ENCODE data around the gene TMTC1.
A peak's percentile ranks its signal among the peaks of the same experiment; 100 is the strongest.

TMTC1 gene

DNA sequence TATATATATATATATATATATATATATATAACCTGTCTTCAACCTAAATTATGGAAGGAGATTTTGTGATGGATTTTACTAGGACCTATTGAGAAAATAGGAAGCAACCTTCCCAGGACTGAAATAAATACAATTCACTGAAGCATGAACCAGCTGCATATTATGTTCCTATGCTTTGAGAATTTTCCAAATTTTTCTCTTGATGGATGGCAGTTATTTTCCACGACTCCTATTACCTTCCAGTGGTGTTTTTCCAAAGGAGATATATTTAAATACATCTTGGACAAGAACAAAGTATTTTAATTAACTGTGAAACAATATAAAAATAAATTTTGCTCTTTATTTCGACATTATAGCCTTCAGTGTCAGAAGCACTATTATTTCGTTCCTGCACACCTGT is 87.9 kb downstream of the TMTC1 start:
- Histone ChIP-seq H2AK5ac (ENCODE audit: low read length, severe bottlenecking) (no peak overlapping the region), H3K4me1 (ENCODE audit: control insufficient read depth, insufficient read depth, low read depth, low read length) (peaks cover 5% of the 10 kb centered on the region), H3K23ac (ENCODE audit: low read length in 2 of 2) (no peak overlapping the region), H3K79me1 (replicated peaks; ENCODE audit: low read length, poor library complexity, severe bottlenecking) (no peaks in the 10 kb centered on the region), H3K27me3 (ENCODE audit: control insufficient read depth in 1 of 2, insufficient read depth in 1 of 2, low read length in 2 of 2) (no peaks in the 10 kb centered on the region), H3K27ac (ENCODE audit: low read length, poor library complexity, severe bottlenecking) (no peak overlapping the region), H2BK5ac (ENCODE audit: low read depth, low read length, poor library complexity, severe bottlenecking) (no peak overlapping the region), H4K8ac (ENCODE audit: low read length) (no peak overlapping the region), H2AFZ (ENCODE audit: low read depth, low read length) (no peak overlapping the region), H3K9ac (ENCODE audit: low read length) (no peak overlapping the region), H2BK12ac (ENCODE audit: low read length in 2 of 2) (no peak overlapping the region), H2BK15ac (ENCODE audit: low read depth, poor library complexity, severe bottlenecking) (no peak overlapping the region), H2BK120ac (ENCODE audit: low read depth, low read length) (no peak overlapping the region), H3K14ac (ENCODE audit: low read length in 2 of 2) (no peak overlapping the region), H3K4me3 (ENCODE audit: insufficient read depth in 1 of 2, low read depth in 1 of 2, low read length in 2 of 2) (no peak overlapping the region), H3K4me2 (ENCODE audit: low read length, poor library complexity, severe bottlenecking) (no peak overlapping the region), H3K18ac (ENCODE audit: low read depth in 1 of 2, low read length in 2 of 2) (no peak overlapping the region), H3K4ac (ENCODE audit: low read depth in 1 of 2, low read length in 2 of 2) (no peak overlapping the region), H4K91ac (ENCODE audit: low read length) (no peak overlapping the region), H3K9me3 (ENCODE audit: control insufficient read depth, low read length) (no peaks in the 10 kb centered on the region), H3K36me3 (ENCODE audit: control insufficient read depth in 1 of 2, insufficient read depth in 2 of 2, low read depth in 1 of 2, low read length in 2 of 2) (peaks cover 0 to 6% of the 10 kb centered on the region in 2 experiments)
- 100% methylated on average over 2 of the region's 3 CpGs for WGBS
- DNase-seq, result no peak

DNA sequence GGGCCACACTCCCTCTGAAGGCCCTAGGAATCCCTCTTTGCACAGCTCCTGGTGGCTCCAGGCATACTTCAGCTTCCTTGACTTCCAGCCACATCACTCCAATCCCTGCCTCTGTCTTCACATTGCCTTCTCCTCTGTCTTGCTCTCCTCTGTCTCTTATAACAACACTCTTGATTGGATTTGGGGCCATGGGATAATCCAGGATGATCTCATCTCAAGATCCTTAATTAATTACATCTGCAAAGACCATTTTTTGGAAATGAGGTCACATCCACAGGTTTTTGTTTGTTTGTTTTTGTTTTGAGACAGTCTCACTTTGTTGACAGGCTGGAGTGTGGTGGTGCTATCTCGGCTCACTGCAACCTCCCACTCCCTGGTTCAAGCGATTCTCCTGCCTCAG is 88.7 kb downstream of the TMTC1 start:
- H2AK5ac ChIP-seq (ENCODE audit: low read length, severe bottlenecking), result no peak overlapping the region
- H3K27me3 ChIP-seq (ENCODE audit: control insufficient read depth in 1 of 2, insufficient read depth in 1 of 2, low read length in 2 of 2), result no peaks in the 10 kb centered on the region
- no peak overlapping the region for H2BK15ac ChIP-seq (ENCODE audit: low read depth, poor library complexity, severe bottlenecking)
- no peak overlapping the region for H3K9ac ChIP-seq (ENCODE audit: low read length)
- WGBS, result 94% methylated on average over 2 of the region's 2 CpGs
- no peak overlapping the region for H3K14ac ChIP-seq (ENCODE audit: low read length in 2 of 2)
- H2BK12ac ChIP-seq (ENCODE audit: low read length in 2 of 2), result no peak overlapping the region
- peak; percentile 43 for DNase-seq
- H2BK5ac ChIP-seq (ENCODE audit: low read depth, low read length, poor library complexity, severe bottlenecking), result no peak overlapping the region
- H2AFZ ChIP-seq (ENCODE audit: low read depth, low read length), result no peak overlapping the region
- H3K27ac ChIP-seq (ENCODE audit: low read length, poor library complexity, severe bottlenecking), result no peak overlapping the region
- no peak overlapping the region for H3K23ac ChIP-seq (ENCODE audit: low read length in 2 of 2)
- H3K4me2 ChIP-seq (ENCODE audit: low read length, poor library complexity, severe bottlenecking), result no peak overlapping the region
- no peak overlapping the region for H3K18ac ChIP-seq (ENCODE audit: low read depth in 1 of 2, low read length in 2 of 2)
- H4K8ac ChIP-seq (ENCODE audit: low read length), result no peak overlapping the region
- no peaks in the 10 kb centered on the region for H3K79me1 ChIP-seq (replicated peaks; ENCODE audit: low read length, poor library complexity, severe bottlenecking)
- H3K4me3 ChIP-seq (ENCODE audit: insufficient read depth in 1 of 2, low read depth in 1 of 2, low read length in 2 of 2), result no peak overlapping the region
- H3K9me3 ChIP-seq (ENCODE audit: control insufficient read depth, low read length), result no peaks in the 10 kb centered on the region
- H3K4ac ChIP-seq (ENCODE audit: low read depth in 1 of 2, low read length in 2 of 2), result no peak overlapping the region
- H2BK120ac ChIP-seq (ENCODE audit: low read depth, low read length), result no peak overlapping the region
- no peak overlapping the region for H4K91ac ChIP-seq (ENCODE audit: low read length)
- peaks cover 5% of the 10 kb centered on the region for H3K4me1 ChIP-seq (ENCODE audit: control insufficient read depth, insufficient read depth, low read depth, low read length)
- peaks cover 0 to 6% of the 10 kb centered on the region in 2 experiments for H3K36me3 ChIP-seq (ENCODE audit: control insufficient read depth in 1 of 2, insufficient read depth in 2 of 2, low read depth in 1 of 2, low read length in 2 of 2)

DNA sequence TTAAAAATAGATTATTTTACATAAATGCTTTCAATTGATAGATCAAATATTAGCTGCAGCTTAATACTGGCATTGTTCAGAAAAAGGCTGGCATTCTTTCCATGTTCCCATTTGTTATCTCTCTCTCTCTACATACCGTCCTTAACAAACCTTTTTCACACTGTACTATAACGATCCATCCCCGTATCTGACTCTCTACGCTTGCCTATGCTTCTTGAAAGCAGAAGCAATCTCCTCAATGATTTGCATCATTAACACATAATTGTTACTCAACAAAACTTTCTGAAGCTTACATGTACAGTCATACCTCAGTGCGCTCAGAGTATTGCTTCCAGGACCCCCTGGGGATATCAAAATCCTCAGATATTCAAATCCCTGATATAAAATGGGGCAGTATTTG is 89.7 kb downstream of the TMTC1 start:
- Histone ChIP-seq H3K79me1 (replicated peaks; ENCODE audit: low read length, poor library complexity, severe bottlenecking) (no peaks in the 10 kb centered on the region), H2AFZ (ENCODE audit: low read depth, low read length) (no peak overlapping the region), H3K23ac (ENCODE audit: low read length in 2 of 2) (no peak overlapping the region), H4K8ac (ENCODE audit: low read length) (no peak overlapping the region), H3K18ac (ENCODE audit: low read depth in 1 of 2, low read length in 2 of 2) (no peak overlapping the region), H2BK120ac (ENCODE audit: low read depth, low read length) (no peak overlapping the region), H3K4ac (ENCODE audit: low read depth in 1 of 2, low read length in 2 of 2) (no peak overlapping the region), H3K4me3 (ENCODE audit: insufficient read depth in 1 of 2, low read depth in 1 of 2, low read length in 2 of 2) (no peak overlapping the region), H3K4me1 (ENCODE audit: control insufficient read depth, insufficient read depth, low read depth, low read length) (peaks cover 4% of the 10 kb centered on the region), H3K27me3 (ENCODE audit: control insufficient read depth in 1 of 2, insufficient read depth in 1 of 2, low read length in 2 of 2) (no peaks in the 10 kb centered on the region), H4K91ac (ENCODE audit: low read length) (no peak overlapping the region), H2BK5ac (ENCODE audit: low read depth, low read length, poor library complexity, severe bottlenecking) (no peak overlapping the region), H2BK15ac (ENCODE audit: low read depth, poor library complexity, severe bottlenecking) (no peak overlapping the region), H3K9me3 (ENCODE audit: control insufficient read depth, low read length) (no peaks in the 10 kb centered on the region), H3K36me3 (ENCODE audit: control insufficient read depth in 1 of 2, insufficient read depth in 2 of 2, low read depth in 1 of 2, low read length in 2 of 2) (peaks cover 0 to 6% of the 10 kb centered on the region in 2 experiments), H3K27ac (ENCODE audit: low read length, poor library complexity, severe bottlenecking) (no peak overlapping the region), H3K4me2 (ENCODE audit: low read length, poor library complexity, severe bottlenecking) (no peak overlapping the region), H2BK12ac (ENCODE audit: low read length in 2 of 2) (no peak overlapping the region), H2AK5ac (ENCODE audit: low read length, severe bottlenecking) (no peak overlapping the region), H3K14ac (ENCODE audit: low read length in 2 of 2) (no peak overlapping the region), H3K9ac (ENCODE audit: low read length) (no peak overlapping the region)
- WGBS, result 98% methylated on average over 5 of the region's 5 CpGs
- no peak for DNase-seq

DNA sequence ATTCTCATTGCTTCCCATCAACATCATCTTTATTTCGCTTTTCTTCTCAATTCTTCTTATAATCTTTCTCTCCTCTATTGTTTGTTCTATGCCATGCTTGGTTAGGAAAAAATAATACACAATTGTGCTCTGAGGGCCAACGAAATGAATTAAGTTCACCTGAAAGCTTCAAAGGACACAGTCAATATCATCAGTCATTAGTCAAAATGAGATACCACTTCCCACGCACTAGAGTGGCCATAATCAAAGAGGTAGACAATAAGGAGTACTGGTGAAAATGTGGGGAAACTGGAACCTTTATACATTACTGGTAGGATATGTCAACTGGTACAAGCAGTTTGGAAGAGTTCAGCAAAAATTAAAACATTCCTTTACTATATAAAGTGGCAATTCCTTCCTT is 91.5 kb downstream of the TMTC1 start:
- Histone ChIP-seq H3K14ac (ENCODE audit: low read length in 2 of 2) (no peak overlapping the region), H2AFZ (ENCODE audit: low read depth, low read length) (no peak overlapping the region), H3K4me2 (ENCODE audit: low read length, poor library complexity, severe bottlenecking) (no peak overlapping the region), H3K27me3 (ENCODE audit: control insufficient read depth in 1 of 2, insufficient read depth in 1 of 2, low read length in 2 of 2) (no peaks in the 10 kb centered on the region), H4K8ac (ENCODE audit: low read length) (no peak overlapping the region), H3K36me3 (ENCODE audit: control insufficient read depth in 1 of 2, insufficient read depth in 2 of 2, low read depth in 1 of 2, low read length in 2 of 2) (peaks cover 0 to 5% of the 10 kb centered on the region in 2 experiments), H2AK5ac (ENCODE audit: low read length, severe bottlenecking) (no peak overlapping the region), H2BK12ac (ENCODE audit: low read length in 2 of 2) (no peak overlapping the region), H3K27ac (ENCODE audit: low read length, poor library complexity, severe bottlenecking) (no peak overlapping the region), H3K4me1 (ENCODE audit: control insufficient read depth, insufficient read depth, low read depth, low read length) (peaks cover 3% of the 10 kb centered on the region), H3K9ac (ENCODE audit: low read length) (no peak overlapping the region), H4K91ac (ENCODE audit: low read length) (no peak overlapping the region), H3K23ac (ENCODE audit: low read length in 2 of 2) (no peak overlapping the region), H3K79me1 (replicated peaks; ENCODE audit: low read length, poor library complexity, severe bottlenecking) (no peaks in the 10 kb centered on the region), H2BK120ac (ENCODE audit: low read depth, low read length) (no peak overlapping the region), H3K9me3 (ENCODE audit: control insufficient read depth, low read length) (no peaks in the 10 kb centered on the region), H3K18ac (ENCODE audit: low read depth in 1 of 2, low read length in 2 of 2) (no peak overlapping the region), H2BK5ac (ENCODE audit: low read depth, low read length, poor library complexity, severe bottlenecking) (no peak overlapping the region), H3K4ac (ENCODE audit: low read depth in 1 of 2, low read length in 2 of 2) (no peak overlapping the region), H2BK15ac (ENCODE audit: low read depth, poor library complexity, severe bottlenecking) (no peak overlapping the region), H3K4me3 (ENCODE audit: insufficient read depth in 1 of 2, low read depth in 1 of 2, low read length in 2 of 2) (no peak overlapping the region)
- no peak for DNase-seq
- no CpG with 5 or more reads among the region's 3 CpGs for WGBS

Measured in mesenchymal stem cell (in vitro differentiated cells and primary cell).